MM.1S (cell line): ENCODE measurements around the gene CEP170B.

ENCODE experiments used
- DNase-seq: peaks from one replicate; pipeline ENCODE4 v3.0.0-alpha.2; 2015
- H2AFZ ChIP-seq: fragments of 300-600 bp; sonication (generic); 2 replicates; pipeline ENCODE4 v1.6.0; 2016; ENCODE audit warnings: antibody characterized with exemption, low read length
- H3F3A ChIP-seq: fragments of 300-600 bp; sonication (generic); 2 replicates; pipeline ENCODE4 v1.6.1; 2016; ENCODE audit warnings: mild to moderate bottlenecking, antibody characterized with exemption, low read length, moderate library complexity, mixed read lengths; ENCODE audit not compliant: insufficient read depth
- H3K27ac ChIP-seq: fragments of 300-600 bp; sonication (generic); 2 replicates; pipeline ENCODE4 v1.5.1; 2016; ENCODE audit warnings: mild to moderate bottlenecking, low read length
- H3K27me3 ChIP-seq: fragments of 300-600 bp; sonication (generic); replicated peaks from 2 replicates; pipeline ENCODE4 v1.6.0; 2016; ENCODE audit warnings: low read length; ENCODE audit not compliant: insufficient read depth
- H3K36me3 ChIP-seq: fragments of 300-600 bp; sonication (generic); replicated peaks from 2 replicates; pipeline ENCODE4 v1.6.1; 2016; ENCODE audit warnings: mild to moderate bottlenecking, low read length, mixed read lengths; ENCODE audit not compliant: insufficient read depth
- H3K4me1 ChIP-seq: fragments of 300-600 bp; sonication (generic); 2 replicates; pipeline ENCODE4 v1.6.1; 2016; ENCODE audit warnings: low read length, mixed read lengths
- H3K4me2 ChIP-seq: fragments of 300-600 bp; sonication (generic); 2 replicates; pipeline ENCODE4 v1.6.0; 2016; ENCODE audit warnings: low read depth, low read length
- H3K4me3 ChIP-seq: fragments of 300-600 bp; sonication (generic); 2 replicates; pipeline ENCODE4 v1.5.1; 2016; ENCODE audit warnings: low read length, mixed read lengths
- H3K79me2 ChIP-seq: fragments of 300-600 bp; sonication (generic); 2 replicates; pipeline ENCODE4 v1.6.1; 2016; ENCODE audit warnings: mixed run types, low read length, mixed read lengths
- H3K9ac ChIP-seq: fragments of 300-600 bp; sonication (generic); 2 replicates; pipeline ENCODE4 v1.6.1; 2016; ENCODE audit warnings: low read length, mixed read lengths
- H3K9me2 ChIP-seq: fragments of 300-600 bp; sonication (generic); replicated peaks from 2 replicates; pipeline ENCODE4 v1.6.1; 2016; ENCODE audit warnings: mild to moderate bottlenecking, low read length, mixed read lengths; ENCODE audit not compliant: insufficient read depth
- H3K9me3 ChIP-seq: fragments of 300-600 bp; sonication (generic); replicated peaks from 2 replicates; pipeline ENCODE4 v1.6.1; 2016; ENCODE audit warnings: mild to moderate bottlenecking, low read length, mixed read lengths; ENCODE audit not compliant: insufficient read depth
- H4K20me1 ChIP-seq: fragments of 300-600 bp; sonication (generic); 2 replicates; pipeline ENCODE4 v1.6.1; 2016; ENCODE audit warnings: mild to moderate bottlenecking, low read length, moderate library complexity, mixed read lengths; ENCODE audit not compliant: insufficient read depth
- CTCF ChIP-seq: fragments of 300-600 bp; sonication (generic); IDR thresholded peaks from 2 replicates; pipeline ENCODE4 v1.5.1; 2016; ENCODE audit warnings: antibody characterized with exemption, low read length, mixed read lengths
- EZH2 ChIP-seq: fragments of 300-600 bp; sonication (generic); optimal IDR thresholded peaks from 2 replicates; pipeline ENCODE3; 2017; ENCODE audit warnings: low read depth, mild to moderate bottlenecking, antibody characterized with exemption, low read length, mixed read lengths
- EZH2phosphoT487 ChIP-seq: fragments of 300-600 bp; sonication (generic); IDR thresholded peaks from 2 replicates; pipeline ENCODE4 v1.6.1; 2018; ENCODE audit warnings: antibody characterized with exemption, low read length

CEP170B gene

GRCh38 chr14:104891121-104891551, 26.1 kb downstream of the CEP170B start:
- no peaks in the 10 kb centered on the region for H3K27me3 ChIP-seq
- no peaks in the 10 kb centered on the region for H4K20me1 ChIP-seq
- H3K4me3 ChIP-seq: no peak overlapping the region
- H3K36me3 ChIP-seq: no peaks in the 10 kb centered on the region
- no peak overlapping the region for H3K4me2 ChIP-seq
- H3K9me2 ChIP-seq: no peaks in the 10 kb centered on the region
- no peaks in the 10 kb centered on the region for H3K79me2 ChIP-seq
- no peak for TF ChIP-seq EZH2
- TF ChIP-seq CTCF: no peak
- no peak for TF ChIP-seq EZH2phosphoT487
- H3K9ac ChIP-seq: no peak overlapping the region
- no peak overlapping the region for H2AFZ ChIP-seq
- H3K27ac ChIP-seq: no peak overlapping the region
- H3K4me1 ChIP-seq: peaks cover 6% of the 10 kb centered on the region; the same call in 1 of the 2 replicates
- H3F3A ChIP-seq: no peaks in the 10 kb centered on the region
- H3K9me3 ChIP-seq: no peaks in the 10 kb centered on the region
- DNase-seq: no peak

- DNase-seq: no peak
- Histone ChIP-seq H3K27me3 (no peaks in the 10 kb centered on the region), H3K4me1 (peaks cover 6% of the 10 kb centered on the region; the same call in 1 of the 2 replicates), H3K9ac (no peak overlapping the region), H3K4me2 (no peak overlapping the region), H3F3A (no peaks in the 10 kb centered on the region), H3K79me2 (no peaks in the 10 kb centered on the region), H3K36me3 (no peaks in the 10 kb centered on the region), H3K4me3 (no peak overlapping the region), H3K27ac (no peak overlapping the region), H3K9me3 (no peaks in the 10 kb centered on the region), H2AFZ (no peak overlapping the region), H4K20me1 (no peaks in the 10 kb centered on the region), H3K9me2 (no peaks in the 10 kb centered on the region)
- TF ChIP-seq CTCF: no peak
- no peak for TF ChIP-seq EZH2phosphoT487
- TF ChIP-seq EZH2: no peak
These were observed 26.8 kb downstream of the CEP170B start for GRCh38 chr14:104891664-104892530.

GRCh38 chr14:104892531-104893434, 27.7 kb downstream of the CEP170B start:
- Histone ChIP-seq H3K27me3 (peaks cover 6% of the 10 kb centered on the region), H3K36me3 (no peaks in the 10 kb centered on the region), H3K9me3 (no peaks in the 10 kb centered on the region), H3K79me2 (no peaks in the 10 kb centered on the region), H3F3A (no peaks in the 10 kb centered on the region), H3K27ac (no peak overlapping the region), H2AFZ (no peak overlapping the region), H3K4me1 (peaks cover 6% of the 10 kb centered on the region; the same call in 1 of the 2 replicates), H3K4me3 (no peak overlapping the region), H3K4me2 (no peak overlapping the region), H3K9me2 (no peaks in the 10 kb centered on the region), H4K20me1 (no peaks in the 10 kb centered on the region), H3K9ac (no peak overlapping the region)
- DNase-seq: no peak
- TF ChIP-seq CTCF: no peak
- no peak for TF ChIP-seq EZH2phosphoT487
- no peak for TF ChIP-seq EZH2
